Fibroblast of skin of right quadriceps (primary cell): ENCODE measurements around the gene LPXN.

Experiments
- DNase-seq: peaks from one replicate; pipeline ENCODE4 v3.0.0-alpha.2; 2013

Gene LPXN

GRCh38 chr11:58575377-58576020, at the start of gene LPXN:
LPXN (minus strand) TSS chr11:58575856; CDS start chr11:58575772, 84 bp downstream.
- peak; percentile 56 for DNase-seq

GRCh38 chr11:58625086-58625485, 49.4 kb upstream of the LPXN start:
- DNase-seq, result no peak

- DNase-seq, result peak; percentile 19
Measured at GRCh38 chr11:58622344-58622743, 46.7 kb upstream of the LPXN start, which contains the start of gene CNTF. CNTF (plus strand) TSS chr11:58622665; CDS start chr11:58622753, 88 bp downstream.

- DNase-seq, result no peak
Measured at GRCh38 chr11:58621586-58622262, 46.1 kb upstream of the LPXN start.

GRCh38 chr11:58617976-58618557, 42.4 kb upstream of the LPXN start:
- no peak for DNase-seq

- peak; percentile 85 for DNase-seq
Measured at GRCh38 chr11:58616594-58616993, 40.9 kb upstream of the LPXN start.

- no peak for DNase-seq
Measured at GRCh38 chr11:58615559-58615958, 39.9 kb upstream of the LPXN start.

GRCh38 chr11:58613228-58613627, 37.6 kb upstream of the LPXN start:
- no peak for DNase-seq

- DNase-seq, result no peak
Measured at GRCh38 chr11:58609723-58610122, 34.1 kb upstream of the LPXN start.

GRCh38 chr11:58608331-58608730, 32.7 kb upstream of the LPXN start:
- no peak for DNase-seq

- DNase-seq, result no peak
Measured at GRCh38 chr11:58606930-58607714, 31.5 kb upstream of the LPXN start.

- no peak for DNase-seq
Measured at GRCh38 chr11:58600510-58600909, 24.9 kb upstream of the LPXN start.

- no peak for DNase-seq
Measured at GRCh38 chr11:58597486-58598144, 22.0 kb upstream of the LPXN start.

GRCh38 chr11:58596621-58597020, 21.0 kb upstream of the LPXN start:
- peak; percentile 35 for DNase-seq

- no peak for DNase-seq
Measured at GRCh38 chr11:58594826-58595225, 19.2 kb upstream of the LPXN start.

GRCh38 chr11:58592760-58593472, 17.3 kb upstream of the LPXN start:
- no peak for DNase-seq

GRCh38 chr11:58591659-58592058, 16.0 kb upstream of the LPXN start:
- no peak for DNase-seq

- no peak for DNase-seq
Measured at GRCh38 chr11:58586998-58587397, 11.3 kb upstream of the LPXN start.

- DNase-seq, result no peak
Measured at GRCh38 chr11:58582437-58582836, 6.8 kb upstream of the LPXN start.

GRCh38 chr11:58580311-58580710, 4.7 kb upstream of the LPXN start:
- no peak for DNase-seq

- DNase-seq, result peak; percentile 91
Measured at GRCh38 chr11:58579192-58580129, 3.8 kb upstream of the LPXN start.
